GM19099 (cell line): ENCODE data around the gene ZDHHC4.

Experiments
- POLR2A ChIP-seq: IDR thresholded peaks from 3 replicates; pipeline ENCODE4 v1.6.1; 2011; ENCODE audit warnings: low read depth; ENCODE audit not compliant: insufficient read length; ENCODE audit errors: extremely low read depth

The ZDHHC4 gene

GRCh38 chr7:6589151-6589828 is 12.0 kb downstream of the ZDHHC4 start:
- no peak for TF ChIP-seq POLR2A

GRCh38 chr7:6589829-6590644 is 12.8 kb downstream of the ZDHHC4 start, which contains the start of gene INTS15:
TSS of gene INTS15 (plus strand) at chr7:6590021. CDS start at chr7:6590284, 263 bp downstream.
- TF ChIP-seq POLR2A, result peak; percentile 90

- TF ChIP-seq POLR2A, result no peak
These were observed 13.4 kb downstream of the ZDHHC4 start for GRCh38 chr7:6590645-6591110.

- TF ChIP-seq POLR2A, result no peak
These were observed 22.8 kb downstream of the ZDHHC4 start for GRCh38 chr7:6600093-6600492.

- TF ChIP-seq POLR2A, result no peak
These were observed 27.2 kb downstream of the ZDHHC4 start for GRCh38 chr7:6604458-6604857.

- no peak for TF ChIP-seq POLR2A
These were observed 29.8 kb downstream of the ZDHHC4 start for GRCh38 chr7:6606866-6607583.

GRCh38 chr7:6607651-6608051 is 30.4 kb downstream of the ZDHHC4 start:
- no peak for TF ChIP-seq POLR2A

GRCh38 chr7:6608081-6608480 is 30.8 kb downstream of the ZDHHC4 start:
- no peak for TF ChIP-seq POLR2A

- TF ChIP-seq POLR2A, result no peak
These were observed 31.5 kb downstream of the ZDHHC4 start for GRCh38 chr7:6608794-6609193.

GRCh38 chr7:6612819-6613218 is 35.6 kb downstream of the ZDHHC4 start:
- TF ChIP-seq POLR2A, result no peak

GRCh38 chr7:6613706-6614105 is 36.5 kb downstream of the ZDHHC4 start:
- no peak for TF ChIP-seq POLR2A

- no peak for TF ChIP-seq POLR2A
These were observed 37.9 kb downstream of the ZDHHC4 start, which contains the start of gene ZNF853 for GRCh38 chr7:6614953-6615722. TSS of gene ZNF853 (plus strand) at chr7:6615610. CDS start at chr7:6616175, 565 bp downstream.

GRCh38 chr7:6615723-6616555 is 38.7 kb downstream of the ZDHHC4 start:
- no peak for TF ChIP-seq POLR2A
